GM23338 (cell line): Measurements from ENCODE around the gene ARL6IP1. TPM values are rescaled to one million over a fixed set of nuclear protein-coding genes. Genes with fewer than 3 reads are reported as not detected.

Source experiments
- ATAC-seq: fragments of 200-7000 bp; cut with Tn5 transposase; 3 replicates; pipeline ENCODE4 v1.9.1; 2020
- DNase-seq: peaks from one replicate; pipeline ENCODE4 v3.0.0-alpha.2; 2015; ENCODE audit warnings: low spot score
- H2AFZ ChIP-seq: fragments of 200-600 bp; sonication (generic); 2 replicates; pipeline ENCODE4 v1.8.0; 2016; ENCODE audit warnings: antibody characterized with exemption, mild to moderate bottlenecking, moderate library complexity
- H3F3A ChIP-seq: fragments of 200-600 bp; sonication (generic); replicated peaks from 2 replicates; pipeline ENCODE4 v1.8.0; 2017; ENCODE audit warnings: antibody characterized with exemption, mixed run types, low read depth
- H3K27ac ChIP-seq: fragments of 200-600 bp; sonication (generic); 2 replicates; pipeline ENCODE4 v1.6.1; 2016; ENCODE audit warnings: low read depth
- H3K27me3 ChIP-seq: fragments of 200-600 bp; sonication (generic); 2 replicates; pipeline ENCODE4 v1.8.0; 2016; ENCODE audit warnings: mild to moderate bottlenecking, mixed run types, moderate library complexity; ENCODE audit not compliant: insufficient read depth
- H3K36me3 ChIP-seq: fragments of 200-600 bp; sonication (generic); 2 replicates; pipeline ENCODE4 v1.8.0; 2016; ENCODE audit warnings: mild to moderate bottlenecking; ENCODE audit not compliant: insufficient read depth
- H3K4me1 ChIP-seq: fragments of 200-600 bp; sonication (generic); 2 replicates; pipeline ENCODE4 v1.8.0; 2016; ENCODE audit warnings: mild to moderate bottlenecking, moderate library complexity; ENCODE audit not compliant: insufficient read depth
- H3K4me2 ChIP-seq: fragments of 200-600 bp; sonication (generic); 2 replicates; pipeline ENCODE4 v1.7.1; 2017; ENCODE audit warnings: mixed run types
- H3K4me3 ChIP-seq: fragments of 200-600 bp; sonication (generic); 2 replicates; pipeline ENCODE4 v1.6.1; 2016; ENCODE audit warnings: mixed run types
- H3K79me2 ChIP-seq: fragments of 200-600 bp; sonication (generic); replicated peaks from 2 replicates; pipeline ENCODE4 v1.8.0; 2017; ENCODE audit warnings: mild to moderate bottlenecking; ENCODE audit not compliant: insufficient read depth
- H3K9me2 ChIP-seq: fragments of 200-600 bp; sonication (generic); 2 replicates; pipeline ENCODE4 v1.8.0; 2017; ENCODE audit not compliant: insufficient read depth
- H4K20me1 ChIP-seq: fragments of 200-600 bp; sonication (generic); replicated peaks from 2 replicates; pipeline ENCODE4 v1.8.0; 2017; ENCODE audit warnings: mild to moderate bottlenecking; ENCODE audit not compliant: insufficient read depth
- H3K27ac Mint-ChIP-seq: 2 replicates; pipeline ENCODE4 v1.8.0; 2020; ENCODE audit warnings: inconsistent platforms, mild to moderate bottlenecking, moderate library complexity, mixed read lengths
- H3K27me3 Mint-ChIP-seq: 3 replicates; pipeline ENCODE4 v1.8.0; 2022; ENCODE audit warnings: low read depth, mild to moderate bottlenecking, moderate library complexity, mixed read lengths, inconsistent platforms; ENCODE audit not compliant: insufficient read depth, poor library complexity
- H3K36me3 Mint-ChIP-seq: 3 replicates; pipeline ENCODE4 v1.8.0; 2021; ENCODE audit warnings: low read depth, mild to moderate bottlenecking, inconsistent platforms, moderate library complexity, mixed read lengths
- H3K4me1 Mint-ChIP-seq: 3 replicates; pipeline ENCODE4 v1.8.0; 2020; ENCODE audit warnings: mild to moderate bottlenecking, inconsistent platforms, mixed read lengths
- H3K4me3 Mint-ChIP-seq: 3 replicates; pipeline ENCODE4 v1.8.0; 2021; ENCODE audit warnings: moderate library complexity, mild to moderate bottlenecking, inconsistent platforms, mixed read lengths
- H3K9me3 Mint-ChIP-seq: 3 replicates; pipeline ENCODE4 v1.8.0; 2020; ENCODE audit warnings: moderate library complexity, mild to moderate bottlenecking, inconsistent platforms, mixed read lengths
- CREB1 ChIP-seq: fragments of 250-450 bp; sonication (Bioruptor Pico); IDR thresholded peaks from 2 replicates; pipeline ENCODE4 v1.5.0; 2020; ENCODE audit warnings: low read depth, mild to moderate bottlenecking, moderate library complexity
- EZH2 ChIP-seq: fragments of 200-600 bp; sonication (generic); IDR thresholded peaks from one replicate; pipeline ENCODE4 v1.8.0; 2017; ENCODE audit warnings: antibody characterized with exemption, mild to moderate bottlenecking, low read depth; ENCODE audit not compliant: unreplicated experiment
- EZH2phosphoT487 ChIP-seq: fragments of 200-600 bp; sonication (generic); IDR thresholded peaks from one replicate; pipeline ENCODE4 v1.8.1; 2018; ENCODE audit warnings: antibody characterized with exemption; ENCODE audit not compliant: unreplicated experiment
- JUNB ChIP-seq: IDR thresholded peaks from one replicate; pipeline ENCODE4 v1.6.1; 2016; ENCODE audit warnings: antibody characterized with exemption; ENCODE audit not compliant: unreplicated experiment
- STAT1 ChIP-seq: IDR thresholded peaks from one replicate; pipeline ENCODE4 v1.6.1; 2016; ENCODE audit warnings: antibody characterized with exemption; ENCODE audit not compliant: unreplicated experiment
- ZNF114 ChIP-seq: fragments of 250-450 bp; sonication (Bioruptor Pico); IDR thresholded peaks from 2 replicates; pipeline ENCODE4 v1.5.0; 2020; ENCODE audit warnings: mild to moderate bottlenecking, moderate library complexity
- polyA plus RNA-seq: library from polyadenylated mRNA; unstranded; fragments of >200 nt; fragmentation: Nextera tagmentation; extraction: Ambion mirVana; gene quantifications from 2 replicates; pipeline ENCODE4 v1.2.1, GENCODE V29; 2016
- total RNA-seq: library from RNA; depleted of rRNA; stranded (reverse); fragments of >200 nt; shearing (Covaris generic); gene quantifications from 2 replicates; pipeline ENCODE4 v1.2.3, GENCODE V29; 2014
- TF ChIP-seq, protein P1 (sequence below): fragments of 250-450 bp; sonication (Bioruptor Pico); IDR thresholded peaks from 2 replicates; pipeline ENCODE4 v1.5.0; 2020; ENCODE audit warnings: mild to moderate bottlenecking, moderate library complexity
- TF ChIP-seq, protein P2 (sequence below): IDR thresholded peaks from one replicate; pipeline ENCODE4 v1.6.1; 2018; ENCODE audit warnings: antibody characterized with exemption; ENCODE audit not compliant: unreplicated experiment
- TF ChIP-seq, protein P3 (sequence below), 2 experiments: fragments of 200-600 bp in 1 of 2; sonication (generic) in 1 of 2; conservative IDR thresholded peaks; 2 replicates each; pipeline versions ENCODE4 v1.5.1 to v1.6.1; 2016 to 2017; ENCODE audit warnings: antibody characterized with exemption in 2 of 2, low read depth in 2 of 2, mild to moderate bottlenecking in 2 of 2, moderate library complexity in 1 of 2

Gene ARL6IP1
- total and polyA plus RNA-seq, 2 experiments from 2014 or later, result 192 to 250 TPM

DNA sequence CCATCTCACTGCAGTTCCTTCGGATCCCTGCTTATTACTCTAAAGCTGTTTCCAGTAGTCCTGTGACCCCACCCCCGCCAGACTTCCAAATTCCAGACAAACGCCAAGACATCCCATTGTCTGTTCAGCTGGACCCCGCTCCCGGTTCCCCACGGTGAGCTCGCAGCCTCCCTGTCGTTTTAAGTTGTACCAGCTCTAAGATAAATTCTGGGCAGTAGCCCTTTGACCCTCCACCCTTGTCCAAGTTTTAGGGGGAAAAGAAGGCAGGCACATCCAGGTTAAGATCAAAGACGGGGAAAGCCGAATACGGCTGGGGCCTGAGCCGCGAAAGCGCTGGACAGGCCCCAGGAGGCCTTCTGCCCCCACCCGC, 589 bp downstream of the ARL6IP1 start:
- Histone ChIP-seq H3F3A (peaks cover 4% of the 10 kb centered on the region), H3K4me1 (peaks cover 39% of the 10 kb centered on the region), H3K9me2 (no peaks in the 10 kb centered on the region), H2AFZ (no peak overlapping the region), H3K4me2 (peak overlapping the region; percentile 84), H3K27me3 (no peaks in the 10 kb centered on the region), H4K20me1 (peaks cover 30% of the 10 kb centered on the region), H3K36me3 (peaks cover 30% of the 10 kb centered on the region), H3K4me3 (peak overlapping the region; percentile 88), H3K27ac (no peak overlapping the region), H3K79me2 (peaks cover 58% of the 10 kb centered on the region)
- Mint-ChIP-seq H3K9me3 (no peaks in the 10 kb centered on the region), H3K36me3 (peaks cover 42% of the 10 kb centered on the region), H3K4me1 (peaks cover 39% of the 10 kb centered on the region), H3K4me3 (peak overlapping the region; percentile 92), H3K27ac (peak overlapping the region; percentile 80), H3K27me3 (peaks cover 20% of the 10 kb centered on the region)
- DNase-seq (peak; percentile 66), ATAC-seq (peak; percentile 5)
- TF ChIP-seq JUNB (no peak), EZH2 (no peak), CREB1 (no peak), EZH2phosphoT487 (no peak), STAT1 (no peak), ZNF114 (CRISPR knock-in tag) (no peak)
- TF ChIP-seq, protein P1, sequence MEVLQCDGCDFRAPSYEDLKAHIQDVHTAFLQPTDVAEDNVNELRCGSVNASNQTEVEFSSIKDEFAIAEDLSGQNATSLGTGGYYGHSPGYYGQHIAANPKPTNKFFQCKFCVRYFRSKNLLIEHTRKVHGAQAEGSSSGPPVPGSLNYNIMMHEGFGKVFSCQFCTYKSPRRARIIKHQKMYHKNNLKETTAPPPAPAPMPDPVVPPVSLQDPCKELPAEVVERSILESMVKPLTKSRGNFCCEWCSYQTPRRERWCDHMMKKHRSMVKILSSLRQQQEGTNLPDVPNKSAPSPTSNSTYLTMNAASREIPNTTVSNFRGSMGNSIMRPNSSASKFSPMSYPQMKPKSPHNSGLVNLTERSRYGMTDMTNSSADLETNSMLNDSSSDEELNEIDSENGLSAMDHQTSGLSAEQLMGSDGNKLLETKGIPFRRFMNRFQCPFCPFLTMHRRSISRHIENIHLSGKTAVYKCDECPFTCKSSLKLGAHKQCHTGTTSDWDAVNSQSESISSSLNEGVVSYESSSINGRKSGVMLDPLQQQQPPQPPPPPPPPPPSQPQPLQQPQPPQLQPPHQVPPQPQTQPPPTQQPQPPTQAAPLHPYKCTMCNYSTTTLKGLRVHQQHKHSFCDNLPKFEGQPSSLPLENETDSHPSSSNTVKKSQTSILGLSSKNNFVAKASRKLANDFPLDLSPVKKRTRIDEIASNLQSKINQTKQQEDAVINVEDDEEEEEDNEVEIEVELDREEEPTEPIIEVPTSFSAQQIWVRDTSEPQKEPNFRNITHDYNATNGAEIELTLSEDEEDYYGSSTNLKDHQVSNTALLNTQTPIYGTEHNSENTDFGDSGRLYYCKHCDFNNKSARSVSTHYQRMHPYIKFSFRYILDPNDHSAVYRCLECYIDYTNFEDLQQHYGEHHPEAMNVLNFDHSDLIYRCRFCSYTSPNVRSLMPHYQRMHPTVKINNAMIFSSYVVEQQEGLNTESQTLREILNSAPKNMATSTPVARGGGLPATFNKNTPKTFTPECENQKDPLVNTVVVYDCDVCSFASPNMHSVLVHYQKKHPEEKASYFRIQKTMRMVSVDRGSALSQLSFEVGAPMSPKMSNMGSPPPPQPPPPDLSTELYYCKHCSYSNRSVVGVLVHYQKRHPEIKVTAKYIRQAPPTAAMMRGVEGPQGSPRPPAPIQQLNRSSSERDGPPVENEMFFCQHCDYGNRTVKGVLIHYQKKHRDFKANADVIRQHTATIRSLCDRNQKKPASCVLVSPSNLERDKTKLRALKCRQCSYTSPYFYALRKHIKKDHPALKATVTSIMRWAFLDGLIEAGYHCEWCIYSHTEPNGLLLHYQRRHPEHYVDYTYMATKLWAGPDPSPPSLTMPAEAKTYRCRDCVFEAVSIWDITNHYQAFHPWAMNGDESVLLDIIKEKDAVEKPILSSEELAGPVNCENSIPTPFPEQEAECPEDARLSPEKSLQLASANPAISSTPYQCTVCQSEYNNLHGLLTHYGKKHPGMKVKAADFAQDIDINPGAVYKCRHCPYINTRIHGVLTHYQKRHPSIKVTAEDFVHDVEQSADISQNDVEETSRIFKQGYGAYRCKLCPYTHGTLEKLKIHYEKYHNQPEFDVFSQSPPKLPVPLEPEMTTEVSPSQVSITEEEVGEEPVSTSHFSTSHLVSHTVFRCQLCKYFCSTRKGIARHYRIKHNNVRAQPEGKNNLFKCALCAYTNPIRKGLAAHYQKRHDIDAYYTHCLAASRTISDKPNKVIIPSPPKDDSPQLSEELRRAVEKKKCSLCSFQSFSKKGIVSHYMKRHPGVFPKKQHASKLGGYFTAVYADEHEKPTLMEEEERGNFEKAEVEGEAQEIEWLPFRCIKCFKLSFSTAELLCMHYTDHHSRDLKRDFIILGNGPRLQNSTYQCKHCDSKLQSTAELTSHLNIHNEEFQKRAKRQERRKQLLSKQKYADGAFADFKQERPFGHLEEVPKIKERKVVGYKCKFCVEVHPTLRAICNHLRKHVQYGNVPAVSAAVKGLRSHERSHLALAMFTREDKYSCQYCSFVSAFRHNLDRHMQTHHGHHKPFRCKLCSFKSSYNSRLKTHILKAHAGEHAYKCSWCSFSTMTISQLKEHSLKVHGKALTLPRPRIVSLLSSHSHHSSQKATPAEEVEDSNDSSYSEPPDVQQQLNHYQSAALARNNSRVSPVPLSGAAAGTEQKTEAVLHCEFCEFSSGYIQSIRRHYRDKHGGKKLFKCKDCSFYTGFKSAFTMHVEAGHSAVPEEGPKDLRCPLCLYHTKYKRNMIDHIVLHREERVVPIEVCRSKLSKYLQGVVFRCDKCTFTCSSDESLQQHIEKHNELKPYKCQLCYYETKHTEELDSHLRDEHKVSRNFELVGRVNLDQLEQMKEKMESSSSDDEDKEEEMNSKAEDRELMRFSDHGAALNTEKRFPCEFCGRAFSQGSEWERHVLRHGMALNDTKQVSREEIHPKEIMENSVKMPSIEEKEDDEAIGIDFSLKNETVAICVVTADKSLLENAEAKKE (CRISPR knock-in tag), result no peak
- TF ChIP-seq, protein P2, sequence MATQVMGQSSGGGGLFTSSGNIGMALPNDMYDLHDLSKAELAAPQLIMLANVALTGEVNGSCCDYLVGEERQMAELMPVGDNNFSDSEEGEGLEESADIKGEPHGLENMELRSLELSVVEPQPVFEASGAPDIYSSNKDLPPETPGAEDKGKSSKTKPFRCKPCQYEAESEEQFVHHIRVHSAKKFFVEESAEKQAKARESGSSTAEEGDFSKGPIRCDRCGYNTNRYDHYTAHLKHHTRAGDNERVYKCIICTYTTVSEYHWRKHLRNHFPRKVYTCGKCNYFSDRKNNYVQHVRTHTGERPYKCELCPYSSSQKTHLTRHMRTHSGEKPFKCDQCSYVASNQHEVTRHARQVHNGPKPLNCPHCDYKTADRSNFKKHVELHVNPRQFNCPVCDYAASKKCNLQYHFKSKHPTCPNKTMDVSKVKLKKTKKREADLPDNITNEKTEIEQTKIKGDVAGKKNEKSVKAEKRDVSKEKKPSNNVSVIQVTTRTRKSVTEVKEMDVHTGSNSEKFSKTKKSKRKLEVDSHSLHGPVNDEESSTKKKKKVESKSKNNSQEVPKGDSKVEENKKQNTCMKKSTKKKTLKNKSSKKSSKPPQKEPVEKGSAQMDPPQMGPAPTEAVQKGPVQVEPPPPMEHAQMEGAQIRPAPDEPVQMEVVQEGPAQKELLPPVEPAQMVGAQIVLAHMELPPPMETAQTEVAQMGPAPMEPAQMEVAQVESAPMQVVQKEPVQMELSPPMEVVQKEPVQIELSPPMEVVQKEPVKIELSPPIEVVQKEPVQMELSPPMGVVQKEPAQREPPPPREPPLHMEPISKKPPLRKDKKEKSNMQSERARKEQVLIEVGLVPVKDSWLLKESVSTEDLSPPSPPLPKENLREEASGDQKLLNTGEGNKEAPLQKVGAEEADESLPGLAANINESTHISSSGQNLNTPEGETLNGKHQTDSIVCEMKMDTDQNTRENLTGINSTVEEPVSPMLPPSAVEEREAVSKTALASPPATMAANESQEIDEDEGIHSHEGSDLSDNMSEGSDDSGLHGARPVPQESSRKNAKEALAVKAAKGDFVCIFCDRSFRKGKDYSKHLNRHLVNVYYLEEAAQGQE, result no peak
- TF ChIP-seq, protein P3, sequence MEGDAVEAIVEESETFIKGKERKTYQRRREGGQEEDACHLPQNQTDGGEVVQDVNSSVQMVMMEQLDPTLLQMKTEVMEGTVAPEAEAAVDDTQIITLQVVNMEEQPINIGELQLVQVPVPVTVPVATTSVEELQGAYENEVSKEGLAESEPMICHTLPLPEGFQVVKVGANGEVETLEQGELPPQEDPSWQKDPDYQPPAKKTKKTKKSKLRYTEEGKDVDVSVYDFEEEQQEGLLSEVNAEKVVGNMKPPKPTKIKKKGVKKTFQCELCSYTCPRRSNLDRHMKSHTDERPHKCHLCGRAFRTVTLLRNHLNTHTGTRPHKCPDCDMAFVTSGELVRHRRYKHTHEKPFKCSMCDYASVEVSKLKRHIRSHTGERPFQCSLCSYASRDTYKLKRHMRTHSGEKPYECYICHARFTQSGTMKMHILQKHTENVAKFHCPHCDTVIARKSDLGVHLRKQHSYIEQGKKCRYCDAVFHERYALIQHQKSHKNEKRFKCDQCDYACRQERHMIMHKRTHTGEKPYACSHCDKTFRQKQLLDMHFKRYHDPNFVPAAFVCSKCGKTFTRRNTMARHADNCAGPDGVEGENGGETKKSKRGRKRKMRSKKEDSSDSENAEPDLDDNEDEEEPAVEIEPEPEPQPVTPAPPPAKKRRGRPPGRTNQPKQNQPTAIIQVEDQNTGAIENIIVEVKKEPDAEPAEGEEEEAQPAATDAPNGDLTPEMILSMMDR (conservative IDR thresholded peaks at IDR 0.05; ENCODE audit: low read depth in 2 of 2), result no peak
